CMK (cell line): Measurements from ENCODE around the gene A4GNT.

Experiments
- DNase-seq: peaks from one replicate; pipeline ENCODE4 v3.0.0-alpha.2; 2010; ENCODE audit warnings: low read depth

Gene A4GNT

GRCh38 chr3:138078901-138079344, 53.3 kb downstream of the A4GNT start:
- DNase-seq: no peak

DNA sequence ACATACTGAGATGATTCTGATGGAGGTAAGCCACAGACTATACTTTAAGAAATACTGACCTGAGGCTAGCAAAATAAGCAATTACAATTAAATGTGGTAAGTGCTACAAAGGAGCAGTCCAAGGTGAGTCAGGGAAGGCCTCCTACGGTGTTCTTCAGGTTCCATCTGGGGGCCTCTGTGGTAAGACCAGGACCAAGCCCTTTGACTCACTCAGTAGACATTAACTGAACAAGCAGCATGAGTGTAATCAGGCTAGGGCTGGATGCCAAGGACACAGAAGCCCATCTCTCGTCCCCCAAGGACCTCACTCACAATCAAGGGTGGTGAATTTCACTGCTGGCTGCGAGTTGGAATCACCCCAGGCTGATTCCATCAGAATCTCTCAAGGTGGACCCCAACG, 54.1 kb downstream of the A4GNT start:
- no peak for DNase-seq
